Effector memory CD8-positive, alpha-beta T cell (primary cell): ENCODE data around the gene RHOH.

Experiments
- ATAC-seq: fragments of 150-1000 bp; cut with Tn5 transposase; replicated peaks from 2 replicates; pipeline ENCODE4 v1.10.0; 2021; ENCODE audit warnings: mild to moderate bottlenecking, moderate library complexity
- DNase-seq, 3 experiments: peaks; one replicate each; pipeline ENCODE4 v3.0.0; 2021
- H3K27ac Mint-ChIP-seq, 2 donors: one replicate each; pipeline ENCODE4 v1.8.0; 2022; ENCODE audit warnings: mild to moderate bottlenecking in 2 of 2, mixed read lengths in 2 of 2, moderate library complexity in 2 of 2
- H3K27me3 Mint-ChIP-seq, 2 donors: one replicate each; pipeline ENCODE4 v1.8.0; 2022; ENCODE audit warnings: mixed read lengths in 2 of 2
- H3K36me3 Mint-ChIP-seq: one replicate; pipeline ENCODE4 v1.8.0; 2022; ENCODE audit warnings: mild to moderate bottlenecking, moderate library complexity, mixed read lengths; ENCODE audit not compliant: insufficient read depth
- H3K4me1 Mint-ChIP-seq, 2 donors: one replicate each; pipeline ENCODE4 v1.8.0; 2022; ENCODE audit warnings: low read depth in 2 of 2, mixed read lengths in 2 of 2
- H3K4me3 Mint-ChIP-seq, 2 donors: one replicate each; pipeline ENCODE4 v1.8.0; 2022; ENCODE audit warnings: mild to moderate bottlenecking in 2 of 2, mixed read lengths in 2 of 2, moderate library complexity in 2 of 2
- H3K9me3 Mint-ChIP-seq, 2 donors: one replicate each; pipeline ENCODE4 v1.8.0; 2022; ENCODE audit warnings: mixed read lengths in 2 of 2

Gene RHOH

GRCh38 chr4:40192114-40193015 lies 4.5 kb upstream of the RHOH start:
- H3K27ac Mint-ChIP-seq, result peak overlapping the region; percentile 99 to 100
- ATAC-seq (no peak), DNase-seq (no peak)
- H3K27me3 Mint-ChIP-seq, result no peaks in the 10 kb centered on the region
- peak overlapping the region; percentile 98 to 99 for H3K4me3 Mint-ChIP-seq
- H3K4me1 Mint-ChIP-seq, result peaks cover 33 to 70% of the 10 kb centered on the region in 2 donors
- H3K36me3 Mint-ChIP-seq, result peaks cover 39% of the 10 kb centered on the region
- H3K9me3 Mint-ChIP-seq, result no peaks in the 10 kb centered on the region

- Mint-ChIP-seq H3K9me3 (no peaks in the 10 kb centered on the region), H3K4me3 (peak overlapping the region; percentile 98 to 99), H3K4me1 (peaks cover 36 to 70% of the 10 kb centered on the region in 2 donors), H3K27ac (peak overlapping the region; percentile 99 to 100), H3K36me3 (peaks cover 46% of the 10 kb centered on the region), H3K27me3 (no peaks in the 10 kb centered on the region)
- DNase-seq, result no peak
- no peak for ATAC-seq
Measured at GRCh38 chr4:40193016-40193571, 3.7 kb upstream of the RHOH start.

GRCh38 chr4:40193578-40193977 lies 3.3 kb upstream of the RHOH start:
- H3K27ac Mint-ChIP-seq, result peak overlapping the region; percentile 99 to 100
- ATAC-seq (no peak), DNase-seq (no peak)
- H3K36me3 Mint-ChIP-seq, result peaks cover 51% of the 10 kb centered on the region
- no peaks in the 10 kb centered on the region for H3K27me3 Mint-ChIP-seq
- H3K4me3 Mint-ChIP-seq, result peak overlapping the region; percentile 98 to 99
- peaks cover 40 to 71% of the 10 kb centered on the region in 2 donors for H3K4me1 Mint-ChIP-seq
- H3K9me3 Mint-ChIP-seq, result no peaks in the 10 kb centered on the region

- Mint-ChIP-seq H3K4me1 (peaks cover 42 to 70% of the 10 kb centered on the region in 2 donors), H3K27ac (peak overlapping the region; percentile 99 to 100), H3K36me3 (peaks cover 62% of the 10 kb centered on the region), H3K4me3 (peak overlapping the region; percentile 98 to 99), H3K27me3 (no peaks in the 10 kb centered on the region), H3K9me3 (no peaks in the 10 kb centered on the region)
- ATAC-seq (peak; percentile 57), DNase-seq (peak in 2 of 3 experiments; percentile 43 to 47)
Measured at GRCh38 chr4:40194602-40195161, 2.1 kb upstream of the RHOH start.

- DNase-seq (no peak), ATAC-seq (no peak)
- peak overlapping the region; percentile 98 to 99 for H3K4me3 Mint-ChIP-seq
- no peaks in the 10 kb centered on the region for H3K27me3 Mint-ChIP-seq
- H3K9me3 Mint-ChIP-seq, result no peaks in the 10 kb centered on the region
- peak overlapping the region; percentile 99 to 100 for H3K27ac Mint-ChIP-seq
- H3K36me3 Mint-ChIP-seq, result peaks cover 70% of the 10 kb centered on the region
- peaks cover 49 to 70% of the 10 kb centered on the region in 2 donors for H3K4me1 Mint-ChIP-seq
Measured at GRCh38 chr4:40195182-40196177, 1.4 kb upstream of the RHOH start.

GRCh38 chr4:40196272-40196671 lies 559 bp upstream of the RHOH start:
- peaks cover 74% of the 10 kb centered on the region for H3K36me3 Mint-ChIP-seq
- ATAC-seq (no peak), DNase-seq (no peak)
- no peaks in the 10 kb centered on the region for H3K9me3 Mint-ChIP-seq
- H3K4me3 Mint-ChIP-seq, result peak overlapping the region; percentile 98 to 99
- H3K27ac Mint-ChIP-seq, result peak overlapping the region; percentile 99 to 100
- no peaks in the 10 kb centered on the region for H3K27me3 Mint-ChIP-seq
- peaks cover 53 to 70% of the 10 kb centered on the region in 2 donors for H3K4me1 Mint-ChIP-seq

GRCh38 chr4:40197879-40198689 lies 1.3 kb downstream of the RHOH start:
- peak in 2 of 3 experiments; percentile 37 to 41 for DNase-seq
- H3K4me3 Mint-ChIP-seq, result peak overlapping the region; percentile 98 to 99
- H3K27me3 Mint-ChIP-seq, result no peaks in the 10 kb centered on the region

GRCh38 chr4:40199179-40199670 lies 2.4 kb downstream of the RHOH start:
- Mint-ChIP-seq H3K9me3 (no peaks in the 10 kb centered on the region), H3K4me1 (peaks cover 57 to 64% of the 10 kb centered on the region in 2 donors), H3K27ac (peak overlapping the region; percentile 99 to 100), H3K36me3 (peaks cover 83% of the 10 kb centered on the region), H3K27me3 (no peaks in the 10 kb centered on the region), H3K4me3 (peak overlapping the region; percentile 98 to 99)
- ATAC-seq, result peak; percentile 8
- DNase-seq, result no peak

More at GRCh38 chr4:40197879-40198689, 1.3 kb downstream of the RHOH start:
- Mint-ChIP-seq H3K4me1 (peaks cover 53 to 64% of the 10 kb centered on the region in 2 donors), H3K9me3 (no peaks in the 10 kb centered on the region), H3K36me3 (peaks cover 85% of the 10 kb centered on the region), H3K27ac (peak overlapping the region; percentile 99 to 100)
- ATAC-seq, result peak; percentile 48

GRCh38 chr4:40199999-40200874 lies 3.4 kb downstream of the RHOH start:
- Mint-ChIP-seq H3K9me3 (no peaks in the 10 kb centered on the region), H3K36me3 (peaks cover 79% of the 10 kb centered on the region), H3K4me3 (peak overlapping the region; percentile 98 to 99), H3K4me1 (peaks cover 61 to 65% of the 10 kb centered on the region in 2 donors), H3K27ac (peak overlapping the region; percentile 99 to 100), H3K27me3 (no peaks in the 10 kb centered on the region)
- DNase-seq (peak; percentile 56 to 59 (median 59)), ATAC-seq (peak; percentile 60)

- H3K27me3 Mint-ChIP-seq, result no peaks in the 10 kb centered on the region
- no peaks in the 10 kb centered on the region for H3K9me3 Mint-ChIP-seq
- peaks cover 59 to 65% of the 10 kb centered on the region in 2 donors for H3K4me1 Mint-ChIP-seq
- H3K36me3 Mint-ChIP-seq, result peaks cover 87% of the 10 kb centered on the region
- DNase-seq, result no peak
- peak overlapping the region; percentile 99 to 100 for H3K27ac Mint-ChIP-seq
- no peak for ATAC-seq
- H3K4me3 Mint-ChIP-seq, result peak overlapping the region; percentile 98 to 99
Measured at GRCh38 chr4:40200875-40201801, 4.3 kb downstream of the RHOH start.
